Lower leg skin (tissue), 3 donors: ENCODE results near the gene HMGXB4.

Experiments used
- POLR2A ChIP-seq, 2 donors: fragments of 450-650 bp; IDR thresholded peaks; one replicate each; pipeline ENCODE4 v1.6.1; 2016 to 2017; ENCODE audit warnings: antibody characterized with exemption in 2 of 2, mild to moderate bottlenecking in 1 of 2, moderate library complexity in 1 of 2
- TF ChIP-seq, protein P1 (sequence below), 3 donors: fragments of 450-650 bp; IDR thresholded peaks; one replicate each; pipeline ENCODE4 v1.5.1; 2016; ENCODE audit warnings: antibody characterized with exemption in 3 of 3, mild to moderate bottlenecking in 3 of 3, moderate library complexity in 2 of 3

GRCh38 chr22:35303029-35303624, 45.8 kb downstream of the HMGXB4 start:
- TF ChIP-seq, protein P1, sequence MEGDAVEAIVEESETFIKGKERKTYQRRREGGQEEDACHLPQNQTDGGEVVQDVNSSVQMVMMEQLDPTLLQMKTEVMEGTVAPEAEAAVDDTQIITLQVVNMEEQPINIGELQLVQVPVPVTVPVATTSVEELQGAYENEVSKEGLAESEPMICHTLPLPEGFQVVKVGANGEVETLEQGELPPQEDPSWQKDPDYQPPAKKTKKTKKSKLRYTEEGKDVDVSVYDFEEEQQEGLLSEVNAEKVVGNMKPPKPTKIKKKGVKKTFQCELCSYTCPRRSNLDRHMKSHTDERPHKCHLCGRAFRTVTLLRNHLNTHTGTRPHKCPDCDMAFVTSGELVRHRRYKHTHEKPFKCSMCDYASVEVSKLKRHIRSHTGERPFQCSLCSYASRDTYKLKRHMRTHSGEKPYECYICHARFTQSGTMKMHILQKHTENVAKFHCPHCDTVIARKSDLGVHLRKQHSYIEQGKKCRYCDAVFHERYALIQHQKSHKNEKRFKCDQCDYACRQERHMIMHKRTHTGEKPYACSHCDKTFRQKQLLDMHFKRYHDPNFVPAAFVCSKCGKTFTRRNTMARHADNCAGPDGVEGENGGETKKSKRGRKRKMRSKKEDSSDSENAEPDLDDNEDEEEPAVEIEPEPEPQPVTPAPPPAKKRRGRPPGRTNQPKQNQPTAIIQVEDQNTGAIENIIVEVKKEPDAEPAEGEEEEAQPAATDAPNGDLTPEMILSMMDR (IDR thresholded peaks at IDR 0.05): no peak
- TF ChIP-seq POLR2A (IDR thresholded peaks at IDR 0.05): no peak
